HEK293T (cell line): ENCODE measurements around the gene MARS1.

Experiments
- BHLHE40 ChIP-seq: fragments of 450-650 bp; IDR thresholded peaks from 2 replicates; pipeline ENCODE4 v1.6.1; 2016; ENCODE audit warnings: mild to moderate bottlenecking, moderate library complexity, borderline replicate concordance
- FOXA1 ChIP-seq: fragments of 450-650 bp; IDR thresholded peaks from 2 replicates; pipeline ENCODE4 v1.6.1; 2016; ENCODE audit warnings: mild to moderate bottlenecking
- HDGF ChIP-seq: fragments of 450-650 bp; IDR thresholded peaks from 2 replicates; pipeline ENCODE4 v1.6.1; 2017; ENCODE audit warnings: antibody characterized with exemption, borderline replicate concordance
- L3MBTL2 ChIP-seq: fragments of 450-650 bp; conservative IDR thresholded peaks from 2 replicates; pipeline ENCODE4 v1.6.1; 2016; ENCODE audit warnings: mild to moderate bottlenecking
- PKNOX1 ChIP-seq: fragments of 450-650 bp; IDR thresholded peaks from 2 replicates; pipeline ENCODE4 v1.6.1; 2016
- SP1 ChIP-seq: fragments of 450-650 bp; IDR thresholded peaks from 2 replicates; pipeline ENCODE4 v1.6.1; 2017
- SUZ12 ChIP-seq: fragments of 450-650 bp; IDR thresholded peaks from 2 replicates; pipeline ENCODE4 v1.6.1; 2016; ENCODE audit warnings: mild to moderate bottlenecking
- TARDBP ChIP-seq: fragments of 450-650 bp; IDR thresholded peaks from 2 replicates; pipeline ENCODE4 v1.6.1; 2016
- ZNF384 ChIP-seq: fragments of 450-650 bp; IDR thresholded peaks from 2 replicates; pipeline ENCODE4 v1.6.1; 2016

DNA sequence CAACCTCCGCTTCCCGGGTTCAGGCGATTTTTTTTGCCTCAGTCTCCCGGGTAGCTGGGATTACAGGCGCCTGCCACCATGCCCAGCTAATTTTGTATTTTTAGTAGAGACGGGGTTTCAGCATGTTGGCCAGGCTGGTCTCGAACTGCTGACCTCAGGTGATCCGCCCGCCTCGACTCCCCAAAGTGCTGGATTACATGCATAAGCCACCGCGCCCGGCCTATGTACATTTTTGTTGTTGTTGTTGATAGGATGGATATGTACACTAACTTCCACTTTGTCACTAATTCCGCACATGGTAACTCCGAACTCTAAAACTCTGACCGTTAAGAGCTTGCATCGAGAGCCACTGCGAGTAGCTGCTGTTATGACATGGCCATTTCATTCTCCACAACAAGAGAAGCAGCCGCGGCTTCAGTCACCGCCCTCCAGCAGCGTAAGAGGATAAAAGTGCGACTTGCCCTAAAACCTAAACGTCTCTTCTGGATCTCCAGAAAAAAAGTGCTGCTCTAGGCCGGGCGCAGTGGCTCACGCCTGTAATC lies 742 bp upstream of the MARS1 start:
- TF ChIP-seq L3MBTL2 (no peak), SUZ12 (no peak), PKNOX1 (no peak), ZNF384 (no peak), FOXA1 (no peak), HDGF (no peak), SP1 (no peak), BHLHE40 (no peak), TARDBP (no peak)
